ENCODE measurements around the gene RASGRP3.

RASGRP3 gene

GRCh38 chr2:33555681-33556080, 79.2 kb downstream of the RASGRP3 start:
- H3K27ac ChIP-seq: no peak overlapping the region

GRCh38 chr2:33559328-33559727, 82.9 kb downstream of the RASGRP3 start:
- no peak overlapping the region for H3K27ac ChIP-seq
- no peak for TF ChIP-seq ZFX (IDR thresholded peaks at IDR 0.05; ENCODE audit: borderline replicate concordance)
- TF ChIP-seq CTCF (IDR thresholded peaks at IDR 0.05): no peak

More at GRCh38 chr2:33555681-33556080, 79.2 kb downstream of the RASGRP3 start:
- TF ChIP-seq CTCF (IDR thresholded peaks at IDR 0.05): no peak
- no peak for TF ChIP-seq ZFX (IDR thresholded peaks at IDR 0.05; ENCODE audit: borderline replicate concordance)

GRCh38 chr2:33560017-33560416, 83.6 kb downstream of the RASGRP3 start:
- TF ChIP-seq ZFX (IDR thresholded peaks at IDR 0.05; ENCODE audit: borderline replicate concordance): no peak
- H3K27ac ChIP-seq: no peak overlapping the region

GRCh38 chr2:33561872-33562271, 85.4 kb downstream of the RASGRP3 start:
- no peak overlapping the region for H3K27ac ChIP-seq
- TF ChIP-seq CTCF (IDR thresholded peaks at IDR 0.05) (no peak), ZFX (IDR thresholded peaks at IDR 0.05; ENCODE audit: borderline replicate concordance) (no peak)

GRCh38 chr2:33570681-33571080, 94.2 kb downstream of the RASGRP3 start:
- H3K27ac ChIP-seq: no peak overlapping the region
- TF ChIP-seq CTCF (IDR thresholded peaks at IDR 0.05) (no peak), ZFX (IDR thresholded peaks at IDR 0.05; ENCODE audit: borderline replicate concordance) (no peak)

- no peak for TF ChIP-seq CTCF (IDR thresholded peaks at IDR 0.05)
- no peak for TF ChIP-seq ZFX (IDR thresholded peaks at IDR 0.05; ENCODE audit: borderline replicate concordance)
- no peak overlapping the region for H3K27ac ChIP-seq
Measured at GRCh38 chr2:33573657-33574056, 97.2 kb downstream of the RASGRP3 start.

GRCh38 chr2:33577084-33577483, 100.6 kb downstream of the RASGRP3 start:
- H3K27ac ChIP-seq: no peak overlapping the region
- no peak for TF ChIP-seq ZFX (IDR thresholded peaks at IDR 0.05; ENCODE audit: borderline replicate concordance)
- TF ChIP-seq CTCF (IDR thresholded peaks at IDR 0.05): no peak

- no peak overlapping the region for H3K27ac ChIP-seq
- no peak for TF ChIP-seq ZFX (IDR thresholded peaks at IDR 0.05; ENCODE audit: borderline replicate concordance)
- no peak for TF ChIP-seq CTCF (IDR thresholded peaks at IDR 0.05)
Measured at GRCh38 chr2:33577668-33578067, 101.2 kb downstream of the RASGRP3 start.
